ENCODE results near the gene EYS. TPM values are rescaled to one million over a fixed set of nuclear protein-coding genes. Genes with fewer than 3 reads are reported as not detected.

The EYS gene
- polyA plus RNA-seq, 1 experiment = not detected

- CTCF ChIA-PET = no interaction called here
- no peaks in the 10 kb centered on the region for H3K27me3 ChIP-seq (ENCODE audit: control insufficient read depth, insufficient read depth, low read length)
- H3K4me3 ChIP-seq (ENCODE audit: low read depth, low read length) = no peak overlapping the region
- POLR2A ChIA-PET = no interaction called here
- no peak for DNase-seq (ENCODE audit: low read depth)
- no peaks in the 10 kb centered on the region for H3K36me3 ChIP-seq (ENCODE audit: control insufficient read depth, insufficient read depth, low read length)
- TF ChIP-seq CTCF (IDR thresholded peaks at IDR 0.05; ENCODE audit: insufficient read depth, low read depth, low read length) = no peak
Observed at GRCh38 chr6:64502801-64503200, 1204.2 kb downstream of the EYS start.

GRCh38 chr6:64497634-64498033 lies 1209.4 kb downstream of the EYS start:
- TF ChIP-seq CTCF (IDR thresholded peaks at IDR 0.05; ENCODE audit: insufficient read depth, low read depth, low read length) = no peak
- ChIA-PET POLR2A (no interaction called here), CTCF (no interaction called here)
- no peak overlapping the region for H3K4me3 ChIP-seq (ENCODE audit: low read depth, low read length)
- H3K36me3 ChIP-seq (ENCODE audit: control insufficient read depth, insufficient read depth, low read length) = no peaks in the 10 kb centered on the region
- no peaks in the 10 kb centered on the region for H3K27me3 ChIP-seq (ENCODE audit: control insufficient read depth, insufficient read depth, low read length)
- no peak for DNase-seq (ENCODE audit: low read depth)

- no peak for DNase-seq (ENCODE audit: low read depth)
- no peak for TF ChIP-seq CTCF (IDR thresholded peaks at IDR 0.05; ENCODE audit: insufficient read depth, low read depth, low read length)
- Histone ChIP-seq H3K36me3 (ENCODE audit: control insufficient read depth, insufficient read depth, low read length) (no peaks in the 10 kb centered on the region), H3K4me3 (ENCODE audit: low read depth, low read length) (no peak overlapping the region), H3K27me3 (ENCODE audit: control insufficient read depth, insufficient read depth, low read length) (no peaks in the 10 kb centered on the region)
- ChIA-PET POLR2A (no interaction called here), CTCF (no interaction called here)
Observed at GRCh38 chr6:64489763-64490162, 1217.3 kb downstream of the EYS start.

- ChIA-PET CTCF (no interaction called here), POLR2A (no interaction called here)
- no peaks in the 10 kb centered on the region for H3K36me3 ChIP-seq (ENCODE audit: control insufficient read depth, insufficient read depth, low read length)
- H3K27me3 ChIP-seq (ENCODE audit: control insufficient read depth, insufficient read depth, low read length) = no peaks in the 10 kb centered on the region
- DNase-seq (ENCODE audit: low read depth) = no peak
- no peak overlapping the region for H3K4me3 ChIP-seq (ENCODE audit: low read depth, low read length)
- no peak for TF ChIP-seq CTCF (IDR thresholded peaks at IDR 0.05; ENCODE audit: insufficient read depth, low read depth, low read length)
Observed at GRCh38 chr6:64486578-64487351, 1220.3 kb downstream of the EYS start.

- no peak for DNase-seq (ENCODE audit: low read depth)
- no peaks in the 10 kb centered on the region for H3K27me3 ChIP-seq (ENCODE audit: control insufficient read depth, insufficient read depth, low read length)
- POLR2A ChIA-PET = no interaction called here
- no peak for TF ChIP-seq CTCF (IDR thresholded peaks at IDR 0.05; ENCODE audit: insufficient read depth, low read depth, low read length)
- no peak overlapping the region for H3K4me3 ChIP-seq (ENCODE audit: low read depth, low read length)
- CTCF ChIA-PET = no interaction called here
- no peaks in the 10 kb centered on the region for H3K36me3 ChIP-seq (ENCODE audit: control insufficient read depth, insufficient read depth, low read length)
Observed at GRCh38 chr6:64483956-64484499, 1223.0 kb downstream of the EYS start.
